Upper lobe of right lung (tissue), 1 donor: ENCODE results near the gene SLCO6A1. TPM values are rescaled to one million over a fixed set of nuclear protein-coding genes. Genes with fewer than 3 reads are reported as not detected.

Experiments
- ATAC-seq: fragments of 200-7000 bp; cut with Tn5 transposase; one replicate; pipeline ENCODE4 v1.9.1; 2020; ENCODE audit warnings: mild to moderate bottlenecking, moderate library complexity
- DNase-seq: peaks from one replicate; pipeline ENCODE4 v3.0.0-alpha.2; 2020
- H3K27ac ChIP-seq: fragments of 200-600 bp; one replicate; pipeline ENCODE4 v1.8.0; 2022
- H3K27me3 ChIP-seq: fragments of 200-600 bp; one replicate; pipeline ENCODE4 v1.8.0; 2022; ENCODE audit warnings: mild to moderate bottlenecking
- H3K36me3 ChIP-seq: fragments of 200-600 bp; one replicate; pipeline ENCODE4 v1.8.0; 2022
- H3K4me1 ChIP-seq: fragments of 200-600 bp; one replicate; pipeline ENCODE4 v1.8.0; 2022
- H3K4me3 ChIP-seq: fragments of 200-600 bp; one replicate; pipeline ENCODE4 v1.8.0; 2022; ENCODE audit warnings: mild to moderate bottlenecking
- H3K9me3 ChIP-seq: fragments of 200-600 bp; one replicate; pipeline ENCODE4 v1.8.0; 2022
- intact Hi-C: fragments of 100-400 bp; cut with DNase I; formaldehyde crosslinking; loops from one replicate; pipeline ENCODE4 v1.11.0; 2022
- long read RNA-seq: library from polyadenylated mRNA; unstranded; transcript quantifications from one replicate; pipeline ENCODE4 v2.0.0, GENCODE V29; 2021
- total RNA-seq: library from RNA; stranded (reverse); fragmentation: NEBNext Ultra II Directional; extraction: Animal tissue kit (Norgen Biotek cat#: 25700); gene quantifications from one replicate; pipeline ENCODE4 v1.2.1, GENCODE V29; 2021
- TF ChIP-seq, protein P1 (sequence below): fragments of 200-600 bp; IDR thresholded peaks from one replicate; pipeline ENCODE4 v1.8.0; 2022; ENCODE audit warnings: antibody characterized with exemption
- donor health status: DM: no; HTN: yes; CAD: no; lungs with severe emphysema.

The SLCO6A1 gene, protein sequence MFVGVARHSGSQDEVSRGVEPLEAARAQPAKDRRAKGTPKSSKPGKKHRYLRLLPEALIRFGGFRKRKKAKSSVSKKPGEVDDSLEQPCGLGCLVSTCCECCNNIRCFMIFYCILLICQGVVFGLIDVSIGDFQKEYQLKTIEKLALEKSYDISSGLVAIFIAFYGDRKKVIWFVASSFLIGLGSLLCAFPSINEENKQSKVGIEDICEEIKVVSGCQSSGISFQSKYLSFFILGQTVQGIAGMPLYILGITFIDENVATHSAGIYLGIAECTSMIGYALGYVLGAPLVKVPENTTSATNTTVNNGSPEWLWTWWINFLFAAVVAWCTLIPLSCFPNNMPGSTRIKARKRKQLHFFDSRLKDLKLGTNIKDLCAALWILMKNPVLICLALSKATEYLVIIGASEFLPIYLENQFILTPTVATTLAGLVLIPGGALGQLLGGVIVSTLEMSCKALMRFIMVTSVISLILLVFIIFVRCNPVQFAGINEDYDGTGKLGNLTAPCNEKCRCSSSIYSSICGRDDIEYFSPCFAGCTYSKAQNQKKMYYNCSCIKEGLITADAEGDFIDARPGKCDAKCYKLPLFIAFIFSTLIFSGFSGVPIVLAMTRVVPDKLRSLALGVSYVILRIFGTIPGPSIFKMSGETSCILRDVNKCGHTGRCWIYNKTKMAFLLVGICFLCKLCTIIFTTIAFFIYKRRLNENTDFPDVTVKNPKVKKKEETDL
- total RNA-seq: not detected
- long read RNA-seq: 0 reads

DNA sequence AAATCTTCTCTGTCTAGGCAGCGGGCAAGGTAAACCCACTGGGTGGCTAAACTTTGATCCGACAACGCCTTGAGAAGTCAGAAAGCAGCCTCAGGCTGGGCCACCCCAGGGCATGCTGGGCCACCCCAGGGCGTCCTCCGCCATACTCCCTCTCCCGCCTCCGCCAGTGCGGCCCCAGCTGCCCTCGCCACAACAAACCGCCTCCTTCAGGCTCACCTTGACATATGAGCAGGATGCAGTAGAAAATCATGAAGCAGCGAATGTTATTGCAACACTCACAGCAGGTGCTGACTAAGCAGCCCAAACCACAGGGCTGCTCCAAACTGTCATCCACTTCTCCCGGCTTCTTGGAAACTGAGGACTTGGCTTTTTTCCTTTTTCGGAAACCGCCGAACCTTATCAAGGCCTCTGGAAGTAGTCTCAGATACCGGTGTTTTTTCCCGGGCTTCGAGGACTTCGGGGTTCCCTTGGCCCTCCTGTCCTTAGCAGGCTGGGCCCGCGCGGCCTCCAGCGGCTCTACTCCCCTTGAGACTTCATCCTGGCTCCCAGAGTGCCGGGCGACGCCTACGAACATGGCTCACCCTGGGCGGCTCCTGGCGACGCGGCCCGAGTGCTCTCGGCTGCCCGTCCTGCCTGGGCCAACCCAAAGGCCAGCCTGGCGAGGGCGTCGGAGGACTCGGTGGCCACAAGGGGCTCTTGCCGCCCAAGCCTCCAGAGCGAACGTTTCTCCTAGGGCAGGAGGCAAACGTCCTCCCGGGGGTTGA is at the start of gene SLCO6A1:
Gene SLCO6A1 (minus strand): TSS at position 731 of the 764 bp plus-strand sequence. CDS start 157 bp downstream, at position 574.
- no peak for DNase-seq
- Histone ChIP-seq H3K27me3 (no peaks in the 10 kb centered on the region), H3K9me3 (no peaks in the 10 kb centered on the region), H3K36me3 (no peaks in the 10 kb centered on the region), H3K4me1 (no peaks in the 10 kb centered on the region), H3K4me3 (no peak within 1 kb of the TSS), H3K27ac (no peak within 1 kb of the TSS)
- TF ChIP-seq, protein P1, sequence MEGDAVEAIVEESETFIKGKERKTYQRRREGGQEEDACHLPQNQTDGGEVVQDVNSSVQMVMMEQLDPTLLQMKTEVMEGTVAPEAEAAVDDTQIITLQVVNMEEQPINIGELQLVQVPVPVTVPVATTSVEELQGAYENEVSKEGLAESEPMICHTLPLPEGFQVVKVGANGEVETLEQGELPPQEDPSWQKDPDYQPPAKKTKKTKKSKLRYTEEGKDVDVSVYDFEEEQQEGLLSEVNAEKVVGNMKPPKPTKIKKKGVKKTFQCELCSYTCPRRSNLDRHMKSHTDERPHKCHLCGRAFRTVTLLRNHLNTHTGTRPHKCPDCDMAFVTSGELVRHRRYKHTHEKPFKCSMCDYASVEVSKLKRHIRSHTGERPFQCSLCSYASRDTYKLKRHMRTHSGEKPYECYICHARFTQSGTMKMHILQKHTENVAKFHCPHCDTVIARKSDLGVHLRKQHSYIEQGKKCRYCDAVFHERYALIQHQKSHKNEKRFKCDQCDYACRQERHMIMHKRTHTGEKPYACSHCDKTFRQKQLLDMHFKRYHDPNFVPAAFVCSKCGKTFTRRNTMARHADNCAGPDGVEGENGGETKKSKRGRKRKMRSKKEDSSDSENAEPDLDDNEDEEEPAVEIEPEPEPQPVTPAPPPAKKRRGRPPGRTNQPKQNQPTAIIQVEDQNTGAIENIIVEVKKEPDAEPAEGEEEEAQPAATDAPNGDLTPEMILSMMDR: no peak
- peak; percentile 26 for ATAC-seq
- intact Hi-C loops: no loop called here

DNA sequence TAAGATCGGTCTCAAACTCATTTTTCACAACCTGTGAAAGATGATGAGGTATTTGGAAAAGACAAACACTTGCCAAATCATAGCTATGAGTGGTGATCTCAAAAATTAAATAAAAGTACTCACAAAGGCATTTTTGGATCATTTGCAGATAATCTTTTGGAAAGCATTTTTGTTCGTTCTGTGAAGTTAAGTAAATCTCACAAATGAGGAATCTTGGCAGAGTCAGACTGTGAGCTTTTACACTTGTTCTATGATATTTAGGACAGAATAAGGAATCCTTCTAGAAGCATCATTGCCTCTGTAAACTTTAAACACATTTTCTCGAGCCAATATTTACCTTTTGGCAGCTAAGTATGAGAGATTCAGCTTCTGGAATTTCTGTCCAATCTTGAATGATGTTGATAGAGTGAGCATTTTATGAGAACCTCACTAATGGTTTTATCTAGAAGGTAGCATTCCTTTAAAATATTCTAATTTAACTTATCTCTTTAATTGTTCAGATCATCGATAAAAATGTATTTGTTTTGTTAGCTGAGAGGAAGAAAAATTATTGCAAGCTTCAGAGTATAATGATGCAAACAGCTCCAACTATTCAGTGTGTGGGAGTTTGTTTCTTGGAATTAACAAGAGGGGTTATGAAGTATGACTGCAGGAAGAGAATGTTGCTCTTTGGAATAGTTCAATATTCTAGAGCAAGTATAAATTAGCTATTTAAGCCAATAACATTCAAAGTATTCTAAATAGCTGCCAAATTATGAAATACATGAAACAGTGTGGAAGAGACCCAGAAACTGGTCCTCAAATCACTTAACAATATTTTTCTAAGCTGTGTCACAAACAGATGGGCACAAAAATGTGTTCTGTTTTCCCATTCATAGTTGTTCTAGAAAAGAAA is 48.6 kb upstream of the SLCO6A1 start:
- ATAC-seq: peak; percentile 41

DNA sequence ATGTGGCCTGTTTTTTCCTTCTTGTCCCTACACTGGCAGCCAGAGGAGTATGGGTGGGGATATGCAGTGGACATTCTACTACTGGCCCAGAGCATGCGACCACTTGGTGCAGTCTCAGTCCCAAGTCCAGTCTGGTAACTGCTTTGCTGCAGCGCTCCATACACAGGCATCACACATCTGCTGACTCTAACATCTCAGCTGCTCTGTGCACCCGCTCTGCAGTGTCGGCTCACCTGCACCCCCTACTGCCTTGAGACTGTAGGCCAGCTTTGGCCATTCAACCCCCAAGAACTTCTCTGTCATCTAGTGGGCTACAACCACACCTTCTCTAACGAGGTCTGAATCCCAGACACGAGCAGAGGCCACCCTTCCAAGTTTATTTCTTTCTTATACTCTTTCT is 46.4 kb upstream of the SLCO6A1 start:
- H3K27me3 ChIP-seq: no peaks in the 10 kb centered on the region
- no peaks in the 10 kb centered on the region for H3K36me3 ChIP-seq
- no peak overlapping the region for H3K27ac ChIP-seq
- no peaks in the 10 kb centered on the region for H3K9me3 ChIP-seq
- H3K4me1 ChIP-seq: no peaks in the 10 kb centered on the region
- no peak overlapping the region for H3K4me3 ChIP-seq
- intact Hi-C loops: no loop called here
- ATAC-seq (peak; percentile 59), DNase-seq (no peak)
- TF ChIP-seq, protein P1: no peak

More for the DNA sequence above, 48.6 kb upstream of the SLCO6A1 start:
- Histone ChIP-seq H3K4me3 (no peak overlapping the region), H3K9me3 (no peaks in the 10 kb centered on the region), H3K4me1 (no peaks in the 10 kb centered on the region), H3K27me3 (no peaks in the 10 kb centered on the region), H3K36me3 (no peaks in the 10 kb centered on the region), H3K27ac (no peak overlapping the region)
- intact Hi-C loops: no loop called here
- TF ChIP-seq, protein P1: no peak
- DNase-seq: no peak

DNA sequence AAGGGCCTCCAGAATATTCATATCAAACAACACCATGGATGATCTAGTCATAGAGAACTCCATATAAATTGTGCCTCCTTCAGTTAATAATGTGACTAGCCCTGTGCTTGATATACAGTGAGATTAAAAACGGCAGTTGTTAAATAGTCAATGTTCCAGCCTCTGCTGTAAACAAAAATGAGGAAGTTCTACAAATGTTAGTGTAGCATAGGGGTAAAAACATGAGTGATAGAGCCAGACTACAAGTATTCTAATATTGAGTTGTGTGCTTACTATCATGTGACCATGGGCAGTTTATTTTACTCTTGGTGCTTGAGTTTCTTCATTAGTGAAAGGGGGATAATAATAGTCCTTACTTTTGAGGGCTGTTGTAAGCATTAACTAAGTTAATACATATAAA is 43.3 kb upstream of the SLCO6A1 start:
- H3K36me3 ChIP-seq: no peaks in the 10 kb centered on the region
- no peaks in the 10 kb centered on the region for H3K27me3 ChIP-seq
- no peak overlapping the region for H3K4me3 ChIP-seq
- TF ChIP-seq, protein P1: no peak
- no peaks in the 10 kb centered on the region for H3K4me1 ChIP-seq
- no peak for DNase-seq
- no peaks in the 10 kb centered on the region for H3K9me3 ChIP-seq
- intact Hi-C loops: no loop called here
- no peak overlapping the region for H3K27ac ChIP-seq
- no peak for ATAC-seq
